HepG2 (cell line): ENCODE measurements around the gene ANAPC2. TPM values are rescaled to one million over a fixed set of nuclear protein-coding genes. Genes with fewer than 3 reads are reported as not detected.

Experiments
- ARID5B ChIP-seq: IDR thresholded peaks from 2 replicates; pipeline ENCODE4 v1.4.0; 2020; ENCODE audit warnings: mild to moderate bottlenecking, missing genetic modification reagents
- DDIT3 ChIP-seq: sonication (generic); formaldehyde crosslinking; IDR thresholded peaks from 2 replicates; pipeline ENCODE4 v1.4.0; 2020; ENCODE audit warnings: mild to moderate bottlenecking, missing genetic modification reagents
- MTA1 ChIP-seq: sonication (generic); formaldehyde crosslinking; IDR thresholded peaks from 2 replicates; pipeline ENCODE4 v1.4.0; 2020; ENCODE audit warnings: missing genetic modification reagents, mild to moderate bottlenecking, borderline replicate concordance
- PHB2 ChIP-seq: fragments of 450-650 bp; IDR thresholded peaks from 2 replicates; pipeline ENCODE4 v1.6.1; 2018; ENCODE audit not compliant: partially characterized antibody
- TARDBP ChIP-seq: sonication (generic); formaldehyde crosslinking; IDR thresholded peaks from 2 replicates; pipeline ENCODE4 v1.8.0; 2022; ENCODE audit warnings: mild to moderate bottlenecking, missing genetic modification reagents
- TFAP4 ChIP-seq: sonication (generic); IDR thresholded peaks from 2 replicates; pipeline ENCODE4 v1.6.1; 2016; ENCODE audit warnings: low read depth, borderline replicate concordance
- ZBTB40 ChIP-seq, 2 experiments: fragments of 450-650 bp in 1 of 2; sonication (generic) in 1 of 2; formaldehyde crosslinking in 1 of 2; IDR thresholded peaks; 2 replicates each; pipeline versions ENCODE4 v1.6.1 to v1.8.0; 2016 to 2022; ENCODE audit warnings: antibody characterized with exemption in 1 of 2, mild to moderate bottlenecking in 1 of 2, missing genetic modification reagents in 1 of 2
- ZFP1 ChIP-seq: IDR thresholded peaks from 2 replicates; pipeline ENCODE4 v1.6.1; 2016
- ZNF18 ChIP-seq: sonication (generic); formaldehyde crosslinking; IDR thresholded peaks from 2 replicates; pipeline ENCODE4 v1.8.0; 2022; ENCODE audit warnings: mild to moderate bottlenecking, missing genetic modification reagents; ENCODE audit not compliant: insufficient replicate concordance
- ZNF460 ChIP-seq: sonication (generic); formaldehyde crosslinking; IDR thresholded peaks from 2 replicates; pipeline ENCODE4 v1.5.1; 2020; ENCODE audit warnings: missing genetic modification reagents, mild to moderate bottlenecking, borderline replicate concordance
- ZSCAN25 ChIP-seq: sonication (generic); formaldehyde crosslinking; IDR thresholded peaks from 2 replicates; pipeline ENCODE4 v1.8.0; 2022; ENCODE audit warnings: mild to moderate bottlenecking, missing genetic modification reagents
- polyA plus RNA-seq, 8 experiments: library from polyadenylated mRNA; depleted of rRNA in 3 of 8; stranded (reverse) in 7 of 8; unstranded in 1 of 8; fragments of >200 nt; fragmentation: Illumina TruSeq in 4 of 8; extraction: Trizol in 4 of 8; gene quantifications; 2 replicates each; pipeline versions ENCODE4 v1.2.1 to v1.2.3, GENCODE V29; 2011 to 2016; ENCODE audit warnings: low read depth in 4 of 8, missing spikeins in 1 of 8, mixed read lengths in 1 of 8; ENCODE audit not compliant: insufficient read depth in 1 of 8
- total RNA-seq, 5 experiments: library from RNA; depleted of rRNA; stranded (reverse); fragments of >200 nt; fragmentation: Illumina TruSeq; extraction: Trizol; gene quantifications; 2 replicates each; pipeline ENCODE4 v1.2.3, GENCODE V29; 2016; ENCODE audit warnings: low read depth in 1 of 5

The ANAPC2 gene
- total and polyA plus RNA-seq, 2 of the 13 experiments (the other 11 are each of a cell fraction or from before 2014, with no cell fraction given) = 12.3 to 15.4 TPM

- TF ChIP-seq ZNF18 (CRISPR knock-in tag) (no peak), ARID5B (CRISPR knock-in tag) (no peak), ZBTB40 (IDR thresholded peaks at IDR 0.05) (no peak), ZBTB40 (CRISPR knock-in tag; IDR thresholded peaks at IDR 0.05) (no peak; the same call in 1 of the 2 replicates), ZFP1 (CRISPR knock-in tag) (no peak), MTA1 (CRISPR knock-in tag) (peak; percentile 77; the same call in 1 of the 2 replicates), TFAP4 (no peak), ZSCAN25 (CRISPR knock-in tag) (0 out of 2 replicates have a peak, but pooled peaks have one; percentile 26), TARDBP (CRISPR knock-in tag) (no peak), ZNF460 (CRISPR knock-in tag) (no peak), PHB2 (no peak), DDIT3 (no peak)
Observed at GRCh38 chr9:137168904-137169856, 19.2 kb downstream of the ANAPC2 start (continued).
